ENCODE results near the gene WBP1L.

WBP1L gene

DNA sequence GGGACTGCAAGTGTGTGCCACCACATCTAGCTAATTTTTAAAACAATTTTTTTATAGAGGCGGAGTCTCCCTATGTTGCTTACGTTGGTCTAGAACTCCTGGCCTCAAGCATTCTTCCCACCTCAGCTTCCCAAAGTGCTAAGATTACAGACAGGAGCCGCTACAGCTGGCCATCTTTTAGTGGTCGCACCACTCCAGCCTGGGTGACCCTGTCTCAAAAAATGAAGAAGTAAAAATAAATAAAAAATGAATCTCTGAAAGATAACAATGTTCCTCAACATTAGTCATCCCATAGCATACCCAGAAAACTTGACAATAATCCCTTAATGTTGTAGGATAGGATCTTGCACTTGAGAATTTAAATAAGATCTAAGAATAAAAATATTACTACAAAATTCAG lies 18.2 kb downstream of the WBP1L start:
- no peak for DNase-seq

DNA sequence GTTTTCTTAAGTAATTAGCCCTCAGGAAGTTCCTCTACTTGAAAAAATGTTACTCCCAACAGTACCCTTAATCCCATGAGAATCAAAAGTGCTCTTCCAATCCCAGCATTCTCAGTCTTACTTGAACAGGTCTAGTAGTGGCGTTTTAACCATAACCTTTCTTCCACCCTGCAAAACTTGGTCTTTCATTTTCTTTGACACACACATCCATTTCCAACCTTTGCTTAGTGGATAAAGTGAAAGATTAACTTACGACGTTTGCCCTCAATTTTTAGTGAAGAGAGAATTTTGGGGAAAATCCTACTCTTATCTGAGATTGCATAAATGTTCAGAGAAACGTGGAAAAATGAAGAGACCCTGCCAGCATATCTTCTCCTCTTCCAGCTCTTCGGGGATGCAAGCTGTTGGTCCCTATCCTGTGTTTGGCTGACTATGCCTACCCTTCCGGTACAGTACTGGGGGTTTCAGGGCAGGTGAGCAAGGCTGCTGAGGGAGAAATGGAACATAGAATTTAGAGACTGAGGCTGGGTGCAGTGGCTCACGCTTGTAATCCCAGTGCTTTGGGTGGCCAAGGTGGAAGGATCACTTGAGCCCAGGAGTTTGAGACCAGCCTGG lies 18.8 kb downstream of the WBP1L start:
- DNase-seq: no peak

DNA sequence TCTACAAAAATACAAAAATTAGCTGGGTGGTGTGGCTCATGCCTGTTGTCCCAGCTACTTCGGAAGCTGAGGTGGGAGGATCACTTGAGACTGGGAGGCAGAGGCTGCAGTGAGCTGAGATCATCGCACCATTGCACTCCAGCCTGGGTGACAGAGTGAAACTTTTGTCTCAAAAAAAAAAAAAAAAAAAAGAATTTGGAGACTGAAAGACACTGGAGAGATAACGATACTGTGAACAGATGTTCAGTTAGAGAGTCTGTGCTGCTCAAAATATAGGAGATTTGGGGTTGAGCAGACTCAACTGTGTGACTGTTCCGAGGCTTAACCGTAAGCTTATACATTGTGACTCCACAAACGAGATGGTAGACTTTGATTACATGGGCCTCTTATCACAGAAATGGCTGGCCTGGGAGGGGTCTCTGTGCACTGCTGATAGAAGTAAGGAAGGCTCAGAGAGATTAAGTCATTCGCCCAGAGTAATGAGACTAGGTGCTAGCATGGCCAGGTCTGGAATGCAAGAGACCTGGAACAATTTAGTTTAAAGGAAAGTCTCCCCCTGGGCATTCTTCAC lies 19.4 kb downstream of the WBP1L start:
- no peak for DNase-seq

DNA sequence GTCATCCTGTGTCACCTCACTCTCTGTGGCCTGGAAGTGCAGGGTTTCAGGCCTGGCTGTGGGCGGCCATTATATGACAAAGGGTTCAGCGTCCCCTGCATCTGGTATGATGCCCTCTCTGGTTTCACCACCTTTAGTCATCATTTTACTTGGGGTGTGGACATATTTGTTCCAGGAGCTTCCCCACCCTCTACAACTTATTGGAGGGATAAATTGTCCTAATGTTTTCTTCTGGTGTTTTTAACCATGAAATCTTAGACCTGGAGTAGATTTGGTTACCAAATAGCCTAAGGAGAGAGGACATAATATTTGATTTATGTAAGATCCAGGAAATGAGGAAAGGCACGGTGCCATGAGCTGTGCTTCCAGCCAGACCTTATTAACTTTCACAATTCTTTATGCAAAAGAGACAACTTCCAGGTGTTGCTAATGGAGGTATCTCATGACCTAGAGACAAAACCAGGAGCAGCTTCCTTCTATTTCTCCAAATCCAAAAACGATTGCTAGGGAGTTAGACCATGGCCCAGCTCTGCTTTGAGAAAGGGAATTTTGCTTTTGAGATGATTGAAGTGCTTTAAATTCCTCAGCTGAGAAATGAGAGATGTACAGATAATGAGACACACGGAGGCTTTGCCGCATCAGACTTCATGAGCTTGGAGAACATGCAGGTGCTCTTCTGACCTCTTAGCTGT lies 20.9 kb downstream of the WBP1L start:
- DNase-seq: no peak

DNA sequence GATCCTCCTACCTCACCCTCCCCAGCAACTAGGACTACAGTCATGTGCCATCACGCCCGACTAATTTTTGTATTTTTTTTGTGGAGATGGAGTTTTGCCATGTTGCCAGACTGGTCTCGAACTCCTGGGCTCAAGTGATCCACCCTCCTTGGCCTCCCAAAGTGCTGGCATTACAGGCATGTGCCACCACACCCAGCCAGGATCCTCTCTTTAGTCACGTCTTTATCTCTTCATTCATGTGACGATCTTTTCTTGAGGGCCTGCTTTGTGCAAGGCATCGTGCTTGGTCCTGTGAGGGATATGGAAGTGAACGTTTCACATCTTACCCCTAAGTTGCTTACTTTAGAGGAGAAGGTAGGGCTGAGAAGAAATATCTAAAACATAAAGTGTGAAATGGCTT lies 21.6 kb downstream of the WBP1L start:
- no peak for DNase-seq

DNA sequence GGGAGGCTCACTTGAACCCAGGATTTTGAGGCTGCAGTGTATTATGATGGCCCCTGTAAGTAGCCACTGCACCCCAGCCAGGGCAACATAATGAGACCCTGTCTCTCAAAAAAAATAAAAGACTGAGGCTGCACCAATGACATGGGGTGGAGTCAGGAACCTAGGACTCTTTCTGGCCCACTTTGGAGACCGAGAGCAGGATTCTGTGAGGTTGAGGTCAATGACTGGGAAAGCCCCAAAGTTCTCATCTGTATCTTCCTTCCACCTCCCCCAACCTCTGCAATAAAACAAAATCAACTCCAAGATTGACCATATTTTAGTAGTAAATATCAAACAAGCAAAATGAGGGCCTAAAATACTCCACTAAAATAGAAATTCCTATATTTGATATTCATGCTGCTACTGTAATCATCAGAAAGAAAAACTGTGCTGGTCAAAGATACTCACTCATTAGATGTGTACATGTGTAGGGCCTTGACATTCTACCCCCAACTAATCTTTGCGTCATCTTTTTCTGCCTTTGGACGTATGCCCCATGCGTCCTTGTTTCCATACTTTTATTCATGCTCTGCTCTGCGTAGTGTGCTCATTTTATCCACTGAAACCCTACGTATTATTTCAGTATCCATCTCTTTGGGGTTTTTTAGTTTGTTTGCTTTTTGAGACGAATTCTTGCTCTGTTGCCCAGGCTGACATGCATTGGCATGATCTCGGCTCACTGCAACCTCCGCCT lies 23.8 kb downstream of the WBP1L start:
- DNase-seq: no peak

DNA sequence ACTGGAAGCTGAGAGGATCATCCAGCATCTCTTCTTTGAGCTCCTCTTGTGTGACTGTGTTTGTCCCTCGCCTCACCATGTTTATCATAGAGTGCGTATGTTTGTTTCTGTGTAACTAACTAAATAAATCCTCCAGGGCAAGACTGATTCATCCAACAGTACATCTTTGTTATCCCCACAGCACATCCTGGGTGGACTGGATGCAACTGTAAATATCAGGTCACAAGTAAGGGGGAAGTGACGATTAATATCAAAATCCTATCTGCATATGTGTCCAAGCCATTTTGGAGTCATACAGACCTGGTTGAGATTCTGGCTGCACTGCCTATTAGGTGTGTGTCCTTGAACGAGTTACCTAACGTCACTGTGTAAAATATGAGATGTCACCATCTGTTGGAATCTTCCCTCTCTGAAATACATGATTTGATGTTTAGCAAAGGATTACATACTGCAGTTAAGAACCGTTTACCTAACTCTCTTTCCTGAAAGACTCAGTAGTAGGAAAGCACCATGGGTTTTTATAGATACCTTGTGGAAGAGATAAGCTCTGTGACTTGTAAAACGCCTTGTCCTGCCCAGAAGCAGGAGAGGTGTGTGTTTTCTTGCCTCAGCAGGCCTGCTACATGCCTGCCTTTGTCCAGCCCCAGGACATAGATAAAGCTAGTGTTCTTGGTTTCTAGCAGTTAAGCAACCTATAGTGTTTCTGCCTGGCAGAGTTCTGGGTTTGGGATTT lies 25.8 kb downstream of the WBP1L start:
- no peak for DNase-seq

DNA sequence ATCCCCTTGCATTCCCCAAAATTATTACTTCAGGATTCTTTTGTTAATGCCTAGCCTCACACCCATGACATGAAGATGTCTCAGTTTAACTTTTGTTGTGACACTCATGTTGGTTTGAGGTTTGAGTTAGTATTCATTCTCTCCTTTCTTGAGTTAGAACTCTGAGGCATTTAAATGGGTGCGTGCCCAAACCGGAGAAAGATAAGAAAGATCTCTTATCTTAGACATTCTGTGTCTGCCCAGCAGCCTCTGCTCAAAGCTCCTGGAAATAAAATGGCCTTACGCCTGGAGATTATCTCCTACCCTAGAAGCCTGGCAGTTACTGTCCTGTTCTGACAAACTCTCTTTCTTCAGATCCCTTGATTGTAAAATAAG lies 26.3 kb downstream of the WBP1L start:
- DNase-seq: no peak

DNA sequence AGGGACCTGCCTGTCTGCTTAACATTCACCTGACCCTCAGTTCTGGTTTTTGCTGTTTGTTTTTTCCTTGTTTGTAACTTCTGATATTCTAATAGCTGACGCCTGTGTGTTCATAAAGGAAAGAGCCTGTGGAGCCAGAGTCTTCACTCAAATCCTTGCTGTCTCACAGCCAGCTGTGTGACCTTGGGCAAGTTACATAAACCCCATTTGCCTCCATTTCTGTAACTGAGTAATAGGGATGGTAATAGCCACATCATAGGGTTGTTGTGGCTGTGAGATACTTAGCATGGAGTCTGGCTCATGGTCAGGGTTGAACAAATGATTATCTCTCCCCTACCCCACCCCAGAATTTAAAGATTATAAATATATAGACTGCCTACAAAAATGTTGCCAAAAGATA lies 27.0 kb downstream of the WBP1L start:
- DNase-seq: no peak

DNA sequence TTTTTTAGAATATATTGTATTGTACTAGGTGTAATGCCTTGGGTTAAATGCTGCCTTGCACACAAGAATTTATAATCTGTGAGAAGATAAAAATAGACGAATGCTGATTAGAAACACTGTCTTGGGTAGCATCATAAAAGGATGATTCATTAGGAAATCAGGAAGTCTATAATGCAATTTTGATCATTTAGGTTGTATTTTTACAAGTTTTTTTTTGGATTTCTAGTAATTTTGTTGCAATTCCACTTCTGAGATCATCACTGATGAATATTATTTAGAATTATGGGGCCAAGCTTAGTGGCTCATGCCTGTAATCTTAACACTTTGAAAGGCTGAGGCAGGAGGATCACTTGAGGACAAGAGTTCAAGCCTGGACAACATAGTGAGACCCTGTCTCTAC lies 29.6 kb downstream of the WBP1L start:
- no peak for DNase-seq

DNA sequence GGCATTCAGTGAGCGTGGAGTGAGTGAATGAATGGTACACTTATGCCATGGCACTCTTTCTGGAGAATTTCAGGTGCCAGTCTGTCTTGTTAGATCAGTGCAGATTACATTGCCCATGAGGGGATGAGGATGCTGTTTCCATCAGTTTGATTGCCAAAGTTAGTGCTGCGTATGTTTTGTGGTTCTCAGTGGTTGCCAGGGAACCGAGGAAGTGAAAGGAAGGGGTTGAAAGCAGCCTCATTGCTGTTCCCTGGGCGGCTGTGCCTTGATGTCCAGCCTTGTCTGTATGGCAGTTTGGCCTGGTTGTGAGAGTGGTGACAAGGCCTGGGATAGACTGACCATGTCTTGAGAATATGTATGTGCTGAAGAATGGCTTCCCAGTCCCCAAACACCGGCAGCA lies 30.2 kb downstream of the WBP1L start:
- no peak for DNase-seq

DNA sequence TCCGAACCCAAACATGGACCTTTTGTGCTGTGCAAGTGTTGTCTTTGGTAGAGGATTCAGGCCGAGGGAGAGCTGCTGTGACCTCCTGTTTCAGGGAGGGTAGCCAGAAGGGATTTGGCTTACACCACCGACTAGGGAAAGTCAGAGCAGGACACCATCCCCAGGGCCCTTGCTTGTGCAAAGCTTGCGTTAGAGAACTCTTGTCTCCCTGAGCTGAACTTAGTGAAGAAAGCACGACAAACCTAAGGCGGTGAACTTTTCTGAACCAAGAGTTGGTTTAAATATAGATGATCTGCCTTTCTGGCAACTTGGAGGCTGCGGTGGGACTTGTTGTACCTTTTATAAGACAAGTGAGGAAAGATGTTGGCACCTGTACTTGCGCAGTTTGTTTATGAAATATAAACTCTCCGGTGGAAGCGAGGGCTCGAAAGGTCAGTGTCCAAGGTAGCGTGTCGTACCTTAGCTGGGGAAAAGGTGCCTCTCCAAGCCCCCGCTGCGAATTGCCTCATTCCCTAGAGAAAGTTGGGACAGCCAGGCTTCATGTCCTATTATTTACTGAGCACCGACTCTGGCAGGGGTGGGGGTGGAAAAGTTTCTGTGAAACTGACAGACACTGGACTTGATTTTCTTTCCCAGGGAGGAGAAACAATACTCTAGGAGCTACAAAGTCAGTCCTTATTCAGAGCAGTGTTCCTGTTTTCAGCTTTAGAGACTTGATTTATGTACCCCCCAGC lies 31.6 kb downstream of the WBP1L start:
- DNase-seq: no peak

DNA sequence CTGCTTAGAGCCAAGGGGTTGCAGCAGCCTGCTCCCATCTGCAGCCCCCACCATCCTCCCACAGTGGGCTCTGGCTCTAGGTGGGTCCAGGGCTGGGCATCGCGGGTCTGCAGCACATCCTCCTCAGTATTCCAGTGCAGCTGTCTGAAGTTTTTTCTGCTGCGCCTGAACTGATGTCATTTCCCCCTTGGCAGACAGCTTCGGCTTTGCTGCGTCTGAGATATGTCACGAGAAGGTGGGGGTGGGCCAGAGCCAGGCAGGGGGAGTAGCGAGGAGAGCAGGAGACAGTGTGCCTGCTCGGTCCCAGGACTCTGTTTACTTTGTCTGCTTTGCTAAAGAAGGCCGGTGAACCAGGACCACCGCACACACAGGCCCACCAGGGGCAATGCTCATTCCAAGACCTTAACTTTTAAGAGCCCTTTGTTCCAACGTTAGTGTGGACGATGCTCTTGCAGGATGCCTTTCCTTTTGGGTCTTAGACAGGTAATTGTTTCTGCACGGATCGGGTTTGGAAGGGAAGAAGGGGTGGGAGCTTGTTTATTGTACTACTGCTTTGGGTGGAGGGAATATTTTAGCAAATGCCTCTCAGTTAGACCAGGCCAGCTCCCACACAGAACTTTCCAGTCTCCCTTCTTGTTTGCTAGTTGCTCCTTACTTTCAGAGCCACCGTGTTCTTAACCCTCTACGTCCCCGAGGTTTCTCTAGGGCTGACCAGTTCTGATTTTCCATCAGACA lies 32.4 kb downstream of the WBP1L start:
- no peak for DNase-seq

DNA sequence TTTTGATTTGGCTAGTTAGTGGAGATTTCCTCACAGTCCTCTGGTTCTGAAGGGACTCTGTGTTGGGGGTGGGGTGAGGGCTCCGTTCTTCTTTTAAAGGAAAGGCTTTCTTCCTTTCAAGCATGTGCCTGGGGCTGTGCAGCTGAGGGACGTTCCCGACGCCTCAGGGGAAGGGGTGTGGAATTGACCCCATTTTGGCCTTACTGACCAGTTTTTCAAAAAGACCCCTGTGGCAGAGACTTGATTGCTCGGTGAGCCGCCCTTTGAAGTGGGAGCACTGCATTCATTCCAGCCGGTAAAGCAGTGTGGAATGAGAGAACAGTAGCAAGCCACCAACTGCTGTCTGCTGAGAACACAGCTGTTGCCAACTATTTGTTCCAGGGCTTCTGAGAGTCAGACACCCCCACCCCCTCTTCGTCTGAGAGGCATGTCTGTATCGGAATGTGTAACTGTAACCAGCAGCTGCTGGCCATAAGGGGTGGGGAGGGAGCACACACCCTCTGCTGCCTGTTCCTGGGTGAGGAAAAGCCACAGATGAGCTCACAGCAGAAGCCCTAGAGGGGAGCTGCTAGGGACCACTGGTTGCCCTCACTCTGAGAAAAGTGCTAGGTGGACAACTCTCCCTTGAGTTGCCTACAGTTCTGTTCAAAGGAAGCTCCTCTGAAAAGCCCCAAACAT lies 33.2 kb downstream of the WBP1L start:
- DNase-seq: no peak

DNA sequence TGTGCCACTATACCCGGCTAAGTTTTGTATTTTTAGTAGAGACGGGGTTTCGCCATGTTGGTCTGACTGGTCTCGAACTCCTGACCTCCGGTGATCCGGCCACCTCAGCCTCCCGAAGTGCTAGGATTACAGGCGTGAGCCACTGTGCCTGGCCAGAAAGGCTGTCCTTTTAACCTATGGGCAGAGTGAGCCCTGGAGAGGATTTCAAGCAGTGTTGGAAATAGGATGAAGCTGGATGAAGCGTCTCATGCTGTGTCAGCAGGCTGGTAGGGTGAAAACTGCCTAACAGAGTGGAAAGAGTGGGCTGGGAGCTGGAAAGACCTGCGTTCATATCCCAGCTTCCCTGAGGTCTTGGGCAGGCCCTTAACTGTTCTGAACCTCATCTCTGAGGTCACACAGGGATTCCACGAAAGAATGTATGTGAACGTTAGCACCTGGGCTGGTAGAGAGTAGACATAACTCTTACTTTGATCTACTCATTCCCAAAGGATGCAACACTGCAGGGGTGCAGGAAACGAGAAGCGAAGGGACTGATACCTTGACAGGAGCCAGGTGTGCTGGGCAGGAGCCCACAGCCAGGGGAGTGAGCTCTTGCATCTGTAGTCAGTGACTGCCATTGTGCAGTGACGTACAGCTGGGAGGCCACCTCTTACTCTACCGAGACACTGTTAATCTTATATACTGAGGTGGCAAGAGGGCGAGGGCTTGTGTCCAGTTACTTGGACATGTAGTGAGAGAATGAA lies 34.1 kb downstream of the WBP1L start:
- DNase-seq: no peak

DNA sequence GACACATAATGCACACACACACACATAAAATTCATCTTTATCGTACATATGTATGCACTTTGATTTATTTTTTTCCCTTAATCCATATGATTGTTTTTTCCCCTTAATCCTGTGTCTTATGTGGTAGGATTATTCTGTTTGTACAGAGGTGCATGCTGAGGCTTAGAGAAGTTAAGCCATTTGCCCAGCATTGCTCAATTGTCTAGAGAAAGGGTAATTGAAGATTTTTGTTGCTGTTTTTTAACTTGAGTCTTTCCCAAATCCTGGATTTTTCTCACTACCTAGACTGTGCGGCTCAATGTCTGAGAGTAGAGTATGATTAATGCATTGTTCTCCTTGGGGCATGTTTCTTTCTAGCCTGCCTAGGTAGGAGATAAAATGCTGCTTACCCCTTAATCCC lies 35.0 kb downstream of the WBP1L start:
- DNase-seq: no peak

DNA sequence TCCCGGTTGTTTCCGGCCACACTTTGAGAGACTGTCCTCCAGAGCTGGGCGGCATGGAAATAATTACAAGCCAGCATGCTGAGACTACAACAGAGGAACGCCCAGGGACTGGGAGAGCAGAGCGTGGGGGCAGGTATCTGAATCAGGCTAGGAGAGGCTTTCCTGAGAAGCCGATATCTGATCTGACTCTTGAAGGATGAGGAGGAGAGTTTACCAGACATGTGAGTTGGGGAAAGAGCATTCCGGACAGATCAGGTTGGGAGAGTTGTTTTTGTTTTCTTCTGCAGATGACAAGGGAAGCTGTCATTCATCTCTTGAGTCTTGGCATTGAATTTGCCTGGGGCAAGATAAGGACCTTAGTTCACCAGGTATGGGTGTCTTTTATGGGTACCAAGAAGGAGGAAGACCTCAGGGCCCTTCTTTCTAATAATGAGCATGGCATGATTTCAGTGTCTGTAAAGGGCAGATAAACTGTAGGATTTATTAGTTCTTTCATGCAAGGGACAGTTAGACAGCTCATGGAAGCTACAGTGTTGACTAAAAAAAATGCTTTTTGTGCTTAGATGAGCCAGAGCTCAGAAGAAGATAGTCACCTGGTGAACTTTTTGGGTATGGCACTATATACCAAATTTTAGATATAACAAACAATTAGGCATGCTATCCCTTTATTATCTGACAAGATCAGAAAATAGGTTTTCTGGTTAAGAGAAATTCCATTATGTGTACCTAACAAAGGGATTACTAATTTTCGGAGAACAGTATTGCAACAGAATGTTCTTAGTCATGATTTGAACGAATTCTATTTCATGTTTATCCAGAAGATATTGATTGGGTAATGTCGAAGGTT lies 36.2 kb downstream of the WBP1L start:
- DNase-seq: no peak

DNA sequence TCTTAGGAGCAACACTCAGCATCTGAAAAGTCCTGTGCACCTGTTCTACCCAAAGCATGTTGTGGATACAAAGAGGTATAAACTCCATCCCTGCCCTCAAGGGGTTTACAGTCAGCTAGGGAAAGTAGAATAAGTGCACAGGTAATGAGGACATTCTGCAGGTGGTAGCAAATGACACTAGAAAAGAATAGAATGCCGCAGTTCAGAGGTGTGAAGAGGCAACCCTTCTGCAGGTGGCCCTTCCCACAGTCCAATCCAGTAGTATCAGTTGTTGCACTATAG lies 36.7 kb downstream of the WBP1L start:
- DNase-seq: no peak

DNA sequence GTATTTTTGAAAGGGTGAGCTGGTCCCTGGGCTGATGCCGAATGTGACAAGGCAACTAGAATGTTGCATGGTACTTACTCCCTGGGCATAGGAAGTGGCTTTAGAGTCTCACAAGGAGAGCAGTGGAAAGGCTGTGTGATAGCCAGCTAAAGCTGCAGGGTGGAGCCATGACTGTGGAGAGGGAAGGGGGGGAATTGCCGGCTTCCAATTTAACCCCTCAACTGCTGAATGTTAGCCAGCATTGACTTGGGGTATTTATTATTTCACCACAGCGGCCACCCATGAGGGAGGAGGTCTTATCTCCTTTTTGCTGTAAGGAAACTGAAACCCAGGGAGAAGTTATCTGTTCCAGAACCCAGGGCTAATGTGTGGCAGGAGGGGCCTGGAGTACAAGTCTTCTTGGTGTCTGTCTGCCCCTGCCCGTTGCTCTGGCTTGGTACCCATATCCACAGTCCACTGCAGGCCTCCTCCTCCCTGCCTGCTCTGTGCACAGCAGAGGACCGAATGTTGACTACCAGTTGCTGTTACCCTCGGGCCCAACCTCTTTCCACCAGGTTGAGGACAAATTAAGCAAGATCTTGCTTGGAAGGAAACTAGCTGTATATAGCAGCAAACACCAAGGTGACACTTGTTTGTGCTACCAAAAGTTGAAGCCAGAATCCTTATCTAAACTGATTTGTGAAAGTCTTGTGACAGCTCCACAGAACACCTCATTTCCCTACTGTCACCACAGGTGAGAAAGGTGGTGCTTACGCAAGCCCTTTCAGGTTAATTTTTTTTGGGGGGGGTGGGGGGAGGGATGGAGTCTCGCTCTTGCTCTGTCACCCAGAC lies 37.6 kb downstream of the WBP1L start:
- no peak for DNase-seq
